IgD-negative memory B cell (primary cell): ENCODE results near the gene PLOD3. TPM values are rescaled to one million over a fixed set of nuclear protein-coding genes. Genes with fewer than 3 reads are reported as not detected.
A peak's percentile ranks its signal among the peaks of the same experiment; 100 is the strongest.

Experiments
- H3K27ac Mint-ChIP-seq, 3 donors: one replicate each; pipeline ENCODE4 v1.8.0; 2020 to 2022; ENCODE audit warnings: mild to moderate bottlenecking in 3 of 3, mixed read lengths in 3 of 3, moderate library complexity in 1 of 3
- H3K27me3 Mint-ChIP-seq: one replicate; pipeline ENCODE4 v1.8.0; 2021; ENCODE audit warnings: mixed read lengths
- H3K36me3 Mint-ChIP-seq: one replicate; pipeline ENCODE4 v1.8.0; 2020; ENCODE audit warnings: mild to moderate bottlenecking, mixed read lengths
- H3K4me1 Mint-ChIP-seq, 3 donors: one replicate each; pipeline ENCODE4 v1.8.0; 2020 to 2022; ENCODE audit warnings: mixed read lengths in 3 of 3, mild to moderate bottlenecking in 1 of 3
- H3K4me3 Mint-ChIP-seq, 4 donors: one replicate each; pipeline ENCODE4 v1.8.0; 2020 to 2022; ENCODE audit warnings: mild to moderate bottlenecking in 4 of 4, mixed read lengths in 4 of 4, moderate library complexity in 3 of 4
- H3K9me3 Mint-ChIP-seq, 3 donors: one replicate each; pipeline ENCODE4 v1.8.0; 2020 to 2021; ENCODE audit warnings: mixed read lengths in 3 of 3, mild to moderate bottlenecking in 1 of 3
- polyA plus RNA-seq: library from polyadenylated mRNA; unstranded; fragments of 300-500 nt; fragmentation: Illumina TruSeq; gene quantifications from one replicate; pipeline ENCODE4 v1.2.3, GENCODE V29; 2021

Gene PLOD3
- polyA plus RNA-seq, 1 donor from 2014 or later = 16.8 TPM

GRCh38 chr7:101163279-101164070 lies 53.9 kb downstream of the PLOD3 start:
- H3K27ac Mint-ChIP-seq = peak overlapping the region in 2 of 3 donors; percentile 32 to 76

GRCh38 chr7:101162551-101163278 lies 54.7 kb downstream of the PLOD3 start:
- Mint-ChIP-seq H3K4me3 (peak overlapping the region; percentile 60 to 91 (median 78)), H3K4me1 (peaks cover 0 to 13% (median 9%) of the 10 kb centered on the region in 3 donors), H3K9me3 (peaks cover 0 to 4% (median 0%) of the 10 kb centered on the region in 3 donors), H3K27ac (peak overlapping the region in 2 of 3 donors; percentile 32 to 76), H3K27me3 (peaks cover 36% of the 10 kb centered on the region), H3K36me3 (no peaks in the 10 kb centered on the region)

More at GRCh38 chr7:101163279-101164070, 53.9 kb downstream of the PLOD3 start:
- H3K27me3 Mint-ChIP-seq = peaks cover 42% of the 10 kb centered on the region
- H3K9me3 Mint-ChIP-seq = peaks cover 0 to 4% (median 0%) of the 10 kb centered on the region in 3 donors
- peak overlapping the region; percentile 57 to 85 (median 70) for H3K4me3 Mint-ChIP-seq
- H3K4me1 Mint-ChIP-seq = peaks cover 0 to 13% (median 9%) of the 10 kb centered on the region in 3 donors
- no peaks in the 10 kb centered on the region for H3K36me3 Mint-ChIP-seq

- Mint-ChIP-seq H3K9me3 (peaks cover 0 to 4% (median 0%) of the 10 kb centered on the region in 3 donors), H3K4me1 (peaks cover 0 to 12% (median 9%) of the 10 kb centered on the region in 3 donors), H3K27ac (peak overlapping the region in 1 of 3 donors; percentile 78), H3K4me3 (peak overlapping the region; percentile 40 to 91 (median 78)), H3K36me3 (no peaks in the 10 kb centered on the region), H3K27me3 (peaks cover 28% of the 10 kb centered on the region)
Observed at GRCh38 chr7:101161692-101162471, 55.5 kb downstream of the PLOD3 start.

- Mint-ChIP-seq H3K27ac (peak overlapping the region in 1 of 3 donors; percentile 78), H3K36me3 (no peaks in the 10 kb centered on the region), H3K4me1 (peaks cover 0 to 11% (median 7%) of the 10 kb centered on the region in 3 donors), H3K4me3 (peak overlapping the region; percentile 4 to 59 (median 25)), H3K9me3 (peaks cover 0 to 4% (median 0%) of the 10 kb centered on the region in 3 donors), H3K27me3 (peaks cover 22% of the 10 kb centered on the region)
Observed at GRCh38 chr7:101160910-101161309, 56.5 kb downstream of the PLOD3 start.

- H3K36me3 Mint-ChIP-seq = no peaks in the 10 kb centered on the region
- peaks cover 13% of the 10 kb centered on the region for H3K27me3 Mint-ChIP-seq
- peaks cover 0 to 2% (median 0%) of the 10 kb centered on the region in 3 donors for H3K9me3 Mint-ChIP-seq
- no peak overlapping the region for H3K27ac Mint-ChIP-seq
- peak overlapping the region in 1 of 4 donors; percentile 20 for H3K4me3 Mint-ChIP-seq
- H3K4me1 Mint-ChIP-seq = peaks cover 6 to 14% (median 7%) of the 10 kb centered on the region in 3 donors
Observed at GRCh38 chr7:101159696-101160674, 57.4 kb downstream of the PLOD3 start.

GRCh38 chr7:101156866-101157589 lies 60.4 kb downstream of the PLOD3 start:
- Mint-ChIP-seq H3K27ac (peak overlapping the region in 1 of 3 donors; percentile 77), H3K36me3 (no peaks in the 10 kb centered on the region), H3K4me3 (peak overlapping the region in 3 of 4 donors; percentile 14 to 85 (median 80)), H3K27me3 (peaks cover 2% of the 10 kb centered on the region), H3K9me3 (no peaks in the 10 kb centered on the region), H3K4me1 (peaks cover 6 to 12% (median 7%) of the 10 kb centered on the region in 3 donors)

GRCh38 chr7:101156277-101156676 lies 61.1 kb downstream of the PLOD3 start:
- H3K9me3 Mint-ChIP-seq = no peaks in the 10 kb centered on the region
- peaks cover 6 to 12% (median 7%) of the 10 kb centered on the region in 3 donors for H3K4me1 Mint-ChIP-seq
- H3K27me3 Mint-ChIP-seq = no peaks in the 10 kb centered on the region
- H3K4me3 Mint-ChIP-seq = peak overlapping the region in 3 of 4 donors; percentile 21 to 80 (median 71)
- H3K36me3 Mint-ChIP-seq = no peaks in the 10 kb centered on the region
- no peak overlapping the region for H3K27ac Mint-ChIP-seq

Other genes with a start within 250 kb of the PLOD3 start
- not detected for gene MUC12, start 248.0 kb downstream of the PLOD3 start, polyA plus RNA-seq
- not detected for gene MUC17, start 197.5 kb downstream of the PLOD3 start, polyA plus RNA-seq
- gene TRIM56, start 132.1 kb downstream of the PLOD3 start, polyA plus RNA-seq = 15.0 TPM
- not detected for gene SERPINE1, start 90.5 kb downstream of the PLOD3 start, polyA plus RNA-seq
- gene AP1S1, start 63.1 kb downstream of the PLOD3 start, polyA plus RNA-seq = 8.3 TPM
- not detected for gene VGF, start 52.0 kb downstream of the PLOD3 start, polyA plus RNA-seq
- not detected for gene NAT16, start 37.3 kb downstream of the PLOD3 start, polyA plus RNA-seq
- not detected for gene MOGAT3, start 16.5 kb downstream of the PLOD3 start, polyA plus RNA-seq
- 54.4 TPM for gene ZNHIT1, start 584 bp upstream of the PLOD3 start, polyA plus RNA-seq
- 2.2 TPM for gene CLDN15, start 20.2 kb upstream of the PLOD3 start, polyA plus RNA-seq
- 172 TPM for gene FIS1, start 27.5 kb upstream of the PLOD3 start, polyA plus RNA-seq
- 5.3 TPM for gene IFT22, start 104.2 kb upstream of the PLOD3 start, polyA plus RNA-seq
- gene COL26A1, start 145.3 kb upstream of the PLOD3 start, polyA plus RNA-seq = not detected